ELF-1 (cell line): ENCODE data around the gene NAB2.
A peak's percentile ranks its signal among the peaks of the same experiment; 100 is the strongest.

ENCODE experiments used
- DNase-seq: peaks from one replicate; pipeline ENCODE4 v3.0.0-alpha.2; 2016; ENCODE audit warnings: low read depth, low spot score

Gene NAB2

DNA sequence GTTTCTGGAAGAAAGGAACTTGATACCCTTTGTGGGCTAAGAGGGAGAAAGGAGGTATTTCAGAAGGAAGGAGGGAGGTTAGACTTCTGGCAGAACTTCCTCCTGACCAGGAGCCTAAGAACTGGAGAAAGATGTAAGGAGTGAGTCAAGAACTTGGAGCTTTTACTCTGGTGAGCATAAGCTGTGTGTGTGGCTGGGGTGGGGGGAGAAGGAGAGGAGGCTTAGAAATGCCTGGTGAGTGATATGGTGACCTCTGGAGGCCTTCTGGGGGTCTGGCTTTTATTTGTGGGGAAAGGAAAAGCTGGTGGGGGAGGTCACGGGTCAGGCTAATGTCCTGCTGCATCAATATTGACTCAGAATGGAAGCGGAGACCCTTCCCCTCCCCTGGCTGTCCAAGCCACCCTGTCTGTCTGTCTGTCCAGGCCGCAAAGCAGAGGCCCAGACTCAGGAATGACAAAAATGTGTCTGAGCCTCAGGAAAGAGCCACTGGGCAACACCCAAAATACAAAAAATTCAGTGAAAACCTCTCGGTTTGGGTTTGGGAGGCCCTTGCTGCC, 44.2 kb downstream of the NAB2 start:
- peak; percentile 82 for DNase-seq

- DNase-seq, result no peak
These were observed 45.0 kb downstream of the NAB2 start for GRCh38 chr12:57133916-57134315.

GRCh38 chr12:57134949-57135348, 46.0 kb downstream of the NAB2 start:
- peak; percentile 56 for DNase-seq

GRCh38 chr12:57135527-57136326, 46.8 kb downstream of the NAB2 start:
- DNase-seq, result peak; percentile 73

DNA sequence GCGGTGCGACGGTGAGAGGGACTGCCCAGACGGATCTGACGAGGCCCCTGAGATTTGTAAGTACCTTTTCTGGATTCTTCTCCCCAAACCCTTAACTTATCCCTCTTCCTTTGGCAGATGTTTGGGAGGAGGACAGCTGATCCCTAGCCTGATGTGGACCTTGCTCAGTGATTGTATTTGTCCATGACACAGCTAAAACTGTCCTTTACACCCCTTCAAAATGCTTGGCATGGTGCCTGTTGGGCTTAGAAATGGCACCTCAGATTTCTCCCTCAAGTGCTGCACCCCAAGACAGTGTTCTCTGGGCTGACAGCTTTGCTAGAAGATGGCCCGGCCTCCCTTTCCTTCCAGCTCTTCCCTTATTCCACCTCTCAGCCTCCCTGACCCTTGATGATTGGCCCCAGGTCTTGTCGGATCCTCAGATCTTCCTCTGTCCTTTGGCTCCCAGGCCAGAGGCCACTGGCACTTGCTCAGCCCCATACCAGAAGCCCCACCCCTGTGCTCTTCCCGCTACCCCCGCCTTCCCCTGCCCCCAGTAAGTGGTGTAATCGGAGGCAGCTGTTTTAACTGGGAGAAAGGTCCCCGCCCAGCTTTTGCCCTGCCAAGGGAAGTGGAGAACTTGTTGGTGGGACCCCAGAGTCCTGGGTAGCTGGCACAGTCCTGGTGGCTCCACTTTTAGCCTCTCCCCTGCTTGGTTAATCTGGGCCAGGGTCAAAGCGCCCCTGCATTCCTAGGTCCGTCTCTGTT, 49.8 kb downstream of the NAB2 start:
- no peak for DNase-seq

- DNase-seq, result no peak
These were observed 51.1 kb downstream of the NAB2 start for GRCh38 chr12:57139796-57140649.

DNA sequence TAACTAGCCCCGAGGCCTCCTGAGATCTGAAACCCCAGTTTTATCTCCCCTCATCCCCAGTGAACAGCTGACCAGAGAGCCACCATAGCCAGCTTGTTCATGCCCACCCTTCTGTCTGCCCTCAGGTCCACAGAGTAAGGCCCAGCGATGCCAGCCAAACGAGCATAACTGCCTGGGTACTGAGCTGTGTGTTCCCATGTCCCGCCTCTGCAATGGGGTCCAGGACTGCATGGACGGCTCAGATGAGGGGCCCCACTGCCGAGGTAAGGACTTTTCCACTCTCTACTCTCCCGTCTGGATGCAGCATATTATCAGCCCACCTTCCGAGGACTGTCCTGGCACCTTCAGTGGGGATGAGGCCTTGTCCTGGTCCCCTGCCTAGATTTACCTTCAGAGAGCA, 52.3 kb downstream of the NAB2 start:
- no peak for DNase-seq

DNA sequence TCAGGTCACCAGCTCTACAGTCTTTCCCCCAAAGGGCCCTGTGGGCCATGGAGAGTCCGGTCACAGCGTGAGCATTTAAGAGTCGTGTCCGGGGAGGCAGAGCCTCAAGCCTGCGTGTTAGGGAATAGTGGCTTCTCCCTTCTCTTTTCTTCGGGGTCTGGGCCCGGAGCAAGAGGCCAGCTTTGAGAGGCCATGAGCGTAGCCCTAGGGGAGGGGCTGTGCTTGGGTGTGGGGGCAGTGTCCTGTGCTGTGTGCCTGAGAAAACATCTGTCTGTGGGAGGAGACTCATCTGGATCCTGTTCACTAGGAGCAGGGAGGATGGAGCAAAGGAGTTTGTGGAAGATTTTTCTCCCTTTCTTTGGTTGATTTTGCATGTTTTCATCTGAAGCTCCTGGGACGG, 53.2 kb downstream of the NAB2 start:
- DNase-seq, result no peak

DNA sequence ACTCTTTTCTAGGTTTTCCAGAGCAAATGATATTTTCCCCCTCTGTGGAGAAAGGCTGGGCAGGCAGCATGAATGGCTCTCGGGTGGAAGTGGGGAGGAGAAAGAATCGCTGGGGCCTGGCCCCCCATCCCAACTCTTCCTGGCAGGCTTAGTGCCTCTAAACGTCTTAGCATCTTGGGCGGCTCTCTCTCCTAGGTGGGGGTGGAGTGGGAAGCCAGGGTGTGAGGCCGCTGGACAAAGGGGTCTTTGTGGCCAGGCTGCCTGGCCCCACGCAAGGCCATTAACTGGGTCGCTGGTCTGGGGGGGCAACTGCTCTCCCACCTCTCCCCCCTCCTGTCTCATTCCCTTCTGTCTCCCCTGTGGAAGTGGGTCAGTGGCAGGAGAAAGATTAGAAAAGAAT, 53.8 kb downstream of the NAB2 start:
- DNase-seq, result no peak

GRCh38 chr12:57143454-57143853, 54.5 kb downstream of the NAB2 start:
- DNase-seq, result no peak
